G401 (cell line): ENCODE results near the gene LCT. TPM values are rescaled to one million over a fixed set of nuclear protein-coding genes. Genes with fewer than 3 reads are reported as not detected.
"Not testable (repeated sequence)": the region's sequence is repeated elsewhere in the genome, so short reads cannot be mapped to it uniquely, and the experiment has no call there.

Experiments
- DNase-seq: peaks from one replicate; pipeline ENCODE4 v3.0.0-alpha.2; 2015; ENCODE audit warnings: low spot score
- in situ Hi-C: cut with HindIII; loops from 2 replicates; pipeline ENCODE4 v1.10.0; 2016; ENCODE audit warnings: low sequenced_read_pairs, mixed read lengths
- total RNA-seq: library from RNA; depleted of rRNA; stranded (reverse); fragments of >200 nt; shearing (Covaris generic); gene quantifications from 2 replicates; pipeline ENCODE4 v1.2.3, GENCODE V29; 2014

Gene LCT
- total RNA-seq, 1 experiment from 2014 or later = not detected

DNA sequence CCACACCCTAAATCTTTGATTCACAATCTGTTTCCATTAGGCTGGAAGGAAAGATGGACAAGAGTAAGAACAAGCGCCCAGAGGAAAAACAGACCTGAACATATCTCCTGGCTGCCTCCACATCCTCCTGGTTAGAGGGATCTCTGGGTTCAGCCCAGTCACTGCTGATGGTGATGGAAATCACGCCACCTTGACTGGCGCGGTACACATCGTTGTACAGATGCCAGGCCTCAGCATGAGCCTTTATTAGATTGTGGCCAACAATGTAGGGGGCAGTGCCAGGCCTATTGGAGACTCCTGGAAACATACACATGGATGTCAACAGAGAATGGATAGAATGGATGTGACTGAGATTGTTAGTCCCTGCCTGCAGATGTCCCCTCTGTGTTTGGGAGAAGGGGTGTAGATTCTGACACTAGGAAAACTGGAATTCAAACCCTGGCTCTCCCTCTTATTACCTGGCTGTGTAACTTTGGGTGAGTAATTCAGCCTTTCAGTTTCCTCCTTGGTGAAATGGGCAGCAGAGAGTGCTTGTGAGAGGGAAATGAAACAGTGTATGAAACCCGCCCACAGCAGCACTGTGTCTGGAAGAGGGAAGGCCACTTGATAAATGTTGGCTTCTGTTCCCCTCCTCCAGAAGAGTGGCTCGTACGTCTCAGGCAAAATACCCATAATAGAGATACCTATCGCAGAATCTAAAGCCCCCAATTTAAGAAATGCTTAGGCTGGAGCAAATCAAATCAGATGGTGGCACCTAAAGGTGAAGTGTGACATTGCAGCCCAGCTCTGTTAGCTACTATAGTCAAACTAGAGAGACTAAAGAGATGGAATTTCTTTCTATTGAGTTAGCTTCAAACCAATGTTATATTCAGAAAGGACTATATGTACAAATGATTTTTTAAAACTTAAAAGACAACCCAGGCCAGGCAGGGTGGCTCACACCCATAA is 36.2 kb downstream of the LCT start:
- in situ Hi-C loops = no loop called here

DNA sequence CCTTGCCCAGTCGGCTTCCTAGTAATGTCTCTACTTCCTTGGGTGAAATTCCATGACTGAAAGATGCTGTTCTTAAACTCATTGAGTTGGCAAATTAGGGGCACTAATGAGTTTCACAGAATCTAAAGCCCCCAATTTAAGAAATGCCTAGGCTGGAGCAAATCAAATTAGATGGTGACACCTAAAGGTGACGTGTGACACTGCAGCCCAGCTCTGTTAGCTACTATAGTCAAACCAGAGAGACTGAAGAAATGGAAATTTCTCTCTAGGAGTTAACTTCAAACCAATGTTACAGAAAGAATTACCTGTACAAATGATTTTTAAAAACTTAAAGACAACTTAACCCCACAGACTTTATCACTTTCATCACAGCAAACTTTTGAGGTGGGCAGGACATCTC is 37.2 kb downstream of the LCT start:
- in situ Hi-C loops = no loop called here
- DNase-seq = no peak

More for the DNA sequence above, 36.2 kb downstream of the LCT start:
- DNase-seq = no peak

DNA sequence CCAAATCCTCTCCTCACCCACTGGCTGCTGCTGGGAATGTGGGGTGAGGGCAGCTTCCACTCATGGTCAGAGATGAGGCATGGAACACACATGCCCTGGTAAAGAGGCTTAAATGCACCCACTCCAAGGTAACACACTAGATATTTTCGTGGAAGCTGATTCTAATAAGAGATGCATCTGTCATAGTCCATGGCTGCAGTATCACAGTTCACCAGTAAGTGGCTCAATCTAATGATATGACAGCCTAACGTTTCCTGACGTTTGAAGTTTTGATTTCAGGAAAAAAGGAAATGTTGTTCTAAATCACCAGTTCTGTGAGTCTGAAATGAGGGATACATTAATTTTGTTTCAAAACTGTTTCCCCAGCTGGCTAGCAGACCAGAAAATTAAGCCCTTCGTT is 38.2 kb downstream of the LCT start:
- DNase-seq = no peak
- in situ Hi-C loops = no loop called here

DNA sequence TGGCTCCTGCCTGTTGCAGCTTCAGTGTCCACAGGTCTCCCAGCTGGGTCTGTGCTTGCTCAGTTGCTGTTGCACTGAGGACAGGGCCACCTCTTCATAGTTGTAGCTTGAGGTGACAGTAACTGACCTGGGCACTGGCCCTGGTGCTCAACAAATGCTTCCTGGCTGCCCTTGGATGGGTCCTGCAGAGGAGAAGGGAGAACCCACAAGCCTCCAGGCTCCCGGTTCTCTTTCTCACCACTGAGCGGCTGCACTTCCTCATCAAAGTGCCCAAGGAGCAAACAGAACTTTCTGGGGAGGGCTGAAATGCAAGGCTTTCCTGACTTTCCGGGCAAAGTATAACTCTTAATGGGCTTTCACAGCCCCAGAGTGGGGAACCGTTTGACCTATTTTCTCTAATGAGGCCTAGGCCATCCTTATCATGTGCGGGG is 38.7 kb downstream of the LCT start:
- no peak for DNase-seq
- in situ Hi-C loops = no loop called here

DNA sequence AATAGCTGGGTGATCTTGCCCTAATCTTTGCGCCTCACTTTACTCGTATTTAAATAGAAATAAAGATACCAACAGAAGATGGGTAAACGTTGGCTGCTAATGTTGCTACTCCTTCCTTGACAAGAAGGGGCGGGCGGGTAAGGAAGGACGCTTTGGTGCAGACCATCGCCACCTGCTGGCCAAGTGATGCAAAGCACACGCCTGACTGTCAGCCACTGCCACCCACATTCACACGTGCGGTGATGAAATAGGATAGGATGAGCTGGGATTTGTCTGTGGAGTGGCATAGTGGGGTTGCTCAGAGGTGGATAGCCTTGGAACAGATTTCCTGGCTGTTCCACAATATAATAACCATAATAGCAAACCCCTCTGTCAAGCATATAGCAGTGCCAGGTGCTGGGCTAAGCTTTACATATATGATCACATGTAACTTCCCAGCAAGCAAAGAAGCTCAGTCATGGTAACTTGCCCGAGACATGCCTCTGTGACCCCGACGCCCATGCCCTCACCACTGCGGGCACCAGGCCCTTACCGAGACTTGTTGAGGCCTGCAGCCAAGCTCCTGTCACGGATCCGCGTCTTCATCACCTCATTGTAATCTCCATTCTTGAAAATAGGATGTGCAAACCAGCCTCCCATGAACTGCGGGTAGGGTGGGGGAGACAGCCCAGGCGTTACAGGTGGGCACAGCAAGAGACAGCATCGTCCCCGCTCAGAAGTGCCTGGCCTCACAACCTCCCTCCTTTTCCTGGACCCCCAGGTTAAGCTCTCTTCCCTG is 39.3 kb downstream of the LCT start:
- in situ Hi-C loops = no loop called here
- DNase-seq = peak; percentile 49

GRCh38 chr2:135796606-135797005 is 40.4 kb downstream of the LCT start:
- in situ Hi-C loops = no loop called here
- DNase-seq = no peak

DNA sequence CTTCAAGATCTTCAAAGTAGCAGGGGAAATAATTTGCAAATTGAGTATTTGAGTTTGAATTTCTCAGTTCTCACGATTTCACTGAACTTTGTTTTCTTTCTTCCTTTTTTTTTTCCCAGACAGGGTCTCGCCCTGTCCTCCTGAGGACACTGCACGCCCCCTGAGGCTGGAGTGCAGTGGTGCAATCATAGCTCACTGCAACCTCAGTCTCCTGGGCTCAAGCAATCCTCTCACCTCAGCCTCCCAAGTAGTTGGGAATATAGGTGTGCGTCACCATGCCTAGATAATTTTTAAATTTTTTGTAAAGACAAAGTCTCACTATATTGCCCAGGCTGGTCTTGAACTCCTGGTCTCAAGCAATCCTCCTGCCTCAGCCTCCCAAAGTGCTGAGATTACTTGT is 41.3 kb downstream of the LCT start:
- in situ Hi-C loops, DNase-seq: not testable (repeated sequence)

DNA sequence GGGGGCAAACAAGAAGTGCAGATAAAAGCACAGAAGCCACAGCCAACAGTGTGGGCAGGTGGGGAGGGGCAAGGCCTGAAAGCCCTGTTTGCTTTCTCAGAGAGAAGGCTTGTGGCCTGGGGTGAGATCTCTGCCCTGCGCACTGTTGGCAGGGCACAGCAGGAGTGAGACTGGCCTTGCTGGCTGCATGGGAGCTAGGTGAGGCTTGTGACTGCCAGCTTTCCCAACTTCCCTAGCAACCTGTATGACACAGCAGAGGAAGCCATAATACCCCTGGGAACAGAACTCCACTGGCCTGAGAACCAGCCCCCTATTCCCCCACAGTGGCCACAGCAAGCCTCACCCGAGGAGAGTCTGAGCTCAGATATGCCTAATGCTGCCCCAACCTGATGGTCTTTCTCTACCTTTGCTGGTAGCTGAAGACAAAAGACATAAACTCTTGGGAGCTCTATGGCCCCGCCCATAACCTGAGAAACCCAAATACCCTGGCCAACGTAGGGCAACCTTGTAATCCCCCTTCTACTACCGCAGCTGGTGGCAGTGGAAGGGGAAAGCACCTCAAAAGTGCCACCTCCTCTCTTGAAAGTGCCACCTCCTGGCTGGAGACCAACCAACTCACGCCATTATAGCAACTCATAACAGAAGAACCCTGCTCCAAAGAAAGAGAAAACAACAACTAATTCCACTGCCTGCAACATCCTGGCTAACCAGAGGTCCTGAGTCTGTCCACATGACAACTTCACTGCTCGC is 44.4 kb downstream of the LCT start:
- in situ Hi-C loops = no loop called here

DNA sequence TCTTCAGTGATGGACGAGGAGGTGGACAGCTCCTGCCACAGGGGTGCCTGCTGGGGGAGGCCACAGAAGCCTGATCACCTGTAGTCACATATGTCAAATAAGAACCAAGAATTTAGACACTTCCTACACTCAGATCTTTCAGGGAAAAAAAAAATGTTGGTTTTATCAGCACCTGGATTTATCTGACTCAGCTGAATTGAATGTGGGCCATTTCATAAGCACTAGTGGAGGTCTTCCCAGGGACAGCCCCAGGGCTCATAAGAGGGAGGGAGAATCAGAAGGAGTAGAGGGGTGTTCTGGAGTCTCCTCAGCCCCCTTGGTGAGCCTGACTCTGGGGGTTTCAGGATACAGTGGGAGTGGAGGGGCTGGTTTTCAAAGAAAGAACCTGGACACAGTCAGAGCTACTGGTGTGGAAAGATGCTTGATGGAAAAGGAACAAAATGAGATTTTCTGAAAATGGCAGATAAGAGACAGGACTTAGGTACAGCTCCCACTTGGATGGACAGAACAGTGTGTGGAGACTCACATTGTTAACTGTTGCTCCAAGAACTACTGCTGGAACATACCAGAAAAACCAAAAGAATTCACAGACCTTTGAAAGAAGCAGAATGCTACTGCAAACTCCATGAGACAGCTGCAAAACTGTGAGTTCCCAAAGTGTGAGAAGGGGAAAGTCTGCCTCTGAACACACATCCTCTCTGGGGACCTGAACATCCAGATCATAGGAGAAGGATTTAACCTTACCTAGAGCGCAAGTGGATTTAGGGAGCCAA is 45.4 kb downstream of the LCT start:
- in situ Hi-C loops = no loop called here
- DNase-seq = no peak

More for the DNA sequence above, 44.4 kb downstream of the LCT start:
- no peak for DNase-seq

GRCh38 chr2:135790423-135790822 is 46.6 kb downstream of the LCT start:
- in situ Hi-C loops = no loop called here
- no peak for DNase-seq

DNA sequence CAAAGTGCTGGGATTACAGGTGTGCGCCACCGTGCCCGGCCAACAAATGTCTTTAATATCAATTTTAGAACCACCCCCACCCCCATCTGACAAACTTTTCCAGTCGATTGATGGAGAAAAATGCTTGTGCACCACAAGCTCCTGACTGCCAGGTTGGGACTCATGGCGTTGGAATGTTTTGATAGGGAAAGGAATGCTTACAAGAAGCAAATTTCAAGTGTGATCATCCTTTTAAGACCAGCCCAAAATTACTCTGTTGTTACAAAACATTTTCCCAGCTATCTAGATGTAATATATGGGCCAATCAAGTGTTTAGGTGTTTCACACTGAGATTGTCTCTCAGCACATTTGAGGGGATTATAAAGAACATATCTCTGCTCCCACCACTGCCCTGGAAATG is 50.2 kb downstream of the LCT start:
- in situ Hi-C loops = no loop called here
- no peak for DNase-seq

DNA sequence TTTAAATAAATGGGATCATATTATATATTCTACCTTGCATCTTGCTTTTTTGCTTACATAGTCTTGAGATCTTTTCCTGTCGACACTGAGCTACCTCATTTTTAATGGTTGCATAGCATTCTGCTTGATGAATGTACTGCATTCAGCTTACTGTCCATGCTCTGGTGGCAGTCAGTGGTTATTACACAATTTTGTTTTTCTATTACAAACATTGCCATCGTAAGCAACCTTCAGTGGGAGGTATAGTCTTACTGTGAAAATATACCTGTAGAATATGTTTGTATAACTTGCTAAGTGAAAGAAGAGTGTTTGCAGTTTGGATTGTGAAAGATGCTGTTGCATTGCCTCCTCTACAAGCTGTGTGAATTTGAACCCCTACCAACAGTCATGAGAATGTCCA is 52.0 kb downstream of the LCT start:
- DNase-seq = no peak

GRCh38 chr2:135783439-135783838 is 53.5 kb downstream of the LCT start:
- no peak for DNase-seq
- in situ Hi-C loops = no loop called here

More for the DNA sequence above, 52.0 kb downstream of the LCT start:
- in situ Hi-C loops = no loop called here

- DNase-seq = no peak
- in situ Hi-C loops = no loop called here
Measured at GRCh38 chr2:135782231-135782630, 54.8 kb downstream of the LCT start.

GRCh38 chr2:135776367-135776766 is 60.6 kb downstream of the LCT start:
- in situ Hi-C loops = no loop called here
- DNase-seq = no peak

- in situ Hi-C loops = no loop called here
- no peak for DNase-seq
Measured at GRCh38 chr2:135775420-135775819, 61.6 kb downstream of the LCT start.

GRCh38 chr2:135773917-135774316 is 63.1 kb downstream of the LCT start:
- no peak for DNase-seq
- in situ Hi-C loops = no loop called here

- DNase-seq = no peak
- in situ Hi-C loops = no loop called here
Measured at GRCh38 chr2:135773319-135773718, 63.7 kb downstream of the LCT start.

DNA sequence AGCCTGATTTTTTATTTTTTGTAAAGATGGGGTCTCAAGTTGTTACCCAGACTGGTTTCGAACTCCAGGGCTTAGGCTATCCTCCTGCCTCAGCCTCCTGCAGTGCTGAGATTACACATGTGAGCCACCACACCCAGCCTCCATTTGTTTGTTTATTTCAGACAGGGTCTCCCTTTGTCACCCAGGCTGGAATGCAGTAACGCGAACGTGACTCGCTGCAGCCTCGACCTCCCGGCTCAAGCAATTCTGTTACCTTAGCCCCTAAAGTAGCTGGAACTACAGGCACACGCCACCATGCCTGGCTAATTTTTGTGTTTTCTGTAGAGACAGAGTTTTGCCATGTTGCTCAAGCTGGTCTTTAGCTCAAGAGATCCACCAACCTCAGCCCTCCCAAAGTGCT is 68.1 kb downstream of the LCT start:
- in situ Hi-C loops = no loop called here
- DNase-seq = no peak
